ENCODE data around the gene PCDH15.

DNA sequence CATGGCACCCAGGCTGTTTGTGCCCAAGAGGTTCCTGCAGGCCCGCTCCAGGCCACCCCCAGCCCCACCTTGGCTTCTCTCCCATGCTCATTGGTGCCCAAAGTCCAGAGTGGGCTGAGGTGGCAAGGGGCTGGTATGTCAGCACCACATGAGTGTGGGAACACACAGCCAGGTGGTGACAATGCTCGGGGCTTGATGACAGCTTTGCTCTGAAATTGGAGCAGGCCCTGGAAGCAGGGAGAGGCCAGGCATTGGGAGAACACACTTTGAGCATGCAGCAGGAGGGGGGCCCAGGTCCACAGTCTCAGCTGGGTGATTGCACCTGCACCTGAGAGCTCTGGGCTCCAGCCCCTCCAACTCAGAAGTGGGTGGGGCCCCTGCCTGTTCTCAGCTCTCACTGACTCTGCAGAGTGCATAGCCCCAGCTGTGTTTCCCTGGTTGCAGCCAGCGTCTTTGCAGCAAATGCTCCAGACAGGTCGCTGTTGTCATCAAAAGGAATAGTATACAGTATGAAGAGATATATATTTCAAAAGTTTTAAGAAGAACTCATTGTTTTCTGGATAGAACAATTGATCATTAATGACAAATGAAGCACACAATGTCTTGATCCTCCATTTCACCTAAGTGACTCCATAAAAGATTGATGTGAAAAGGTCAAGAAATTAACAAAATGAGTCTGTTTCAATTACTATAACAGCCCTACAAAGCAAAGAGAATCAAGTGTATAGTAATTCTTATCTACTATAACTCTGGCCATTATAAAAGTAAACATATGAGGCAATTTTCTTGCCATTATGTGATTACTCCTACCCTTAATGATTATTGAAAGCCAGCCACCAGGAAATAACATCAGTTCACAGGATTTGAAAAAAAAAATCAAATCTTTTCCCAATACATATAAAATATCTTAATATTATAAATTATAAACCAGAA lies 848.1 kb downstream of the PCDH15 start:
- TF ChIP-seq, protein P1, sequence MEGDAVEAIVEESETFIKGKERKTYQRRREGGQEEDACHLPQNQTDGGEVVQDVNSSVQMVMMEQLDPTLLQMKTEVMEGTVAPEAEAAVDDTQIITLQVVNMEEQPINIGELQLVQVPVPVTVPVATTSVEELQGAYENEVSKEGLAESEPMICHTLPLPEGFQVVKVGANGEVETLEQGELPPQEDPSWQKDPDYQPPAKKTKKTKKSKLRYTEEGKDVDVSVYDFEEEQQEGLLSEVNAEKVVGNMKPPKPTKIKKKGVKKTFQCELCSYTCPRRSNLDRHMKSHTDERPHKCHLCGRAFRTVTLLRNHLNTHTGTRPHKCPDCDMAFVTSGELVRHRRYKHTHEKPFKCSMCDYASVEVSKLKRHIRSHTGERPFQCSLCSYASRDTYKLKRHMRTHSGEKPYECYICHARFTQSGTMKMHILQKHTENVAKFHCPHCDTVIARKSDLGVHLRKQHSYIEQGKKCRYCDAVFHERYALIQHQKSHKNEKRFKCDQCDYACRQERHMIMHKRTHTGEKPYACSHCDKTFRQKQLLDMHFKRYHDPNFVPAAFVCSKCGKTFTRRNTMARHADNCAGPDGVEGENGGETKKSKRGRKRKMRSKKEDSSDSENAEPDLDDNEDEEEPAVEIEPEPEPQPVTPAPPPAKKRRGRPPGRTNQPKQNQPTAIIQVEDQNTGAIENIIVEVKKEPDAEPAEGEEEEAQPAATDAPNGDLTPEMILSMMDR (conservative IDR thresholded peaks at IDR 0.05; ENCODE audit: low read length): no peak
- no peak for TF ChIP-seq EZH2phosphoT487 (IDR thresholded peaks at IDR 0.05; ENCODE audit: borderline replicate concordance)

Measured in Loucy (cell line).